HEK293T (cell line): Measurements from ENCODE around the gene TCERG1L.

Experiments used
- ARNT ChIP-seq: fragments of 450-650 bp; IDR thresholded peaks from 2 replicates; pipeline ENCODE4 v1.6.1; 2017; ENCODE audit warnings: mild to moderate bottlenecking
- BHLHE40 ChIP-seq: fragments of 450-650 bp; IDR thresholded peaks from 2 replicates; pipeline ENCODE4 v1.6.1; 2016; ENCODE audit warnings: mild to moderate bottlenecking, moderate library complexity, borderline replicate concordance
- CTBP1 ChIP-seq: fragments of 450-650 bp; IDR thresholded peaks from 2 replicates; pipeline ENCODE4 v1.6.1; 2016; ENCODE audit warnings: borderline replicate concordance
- ELF4 ChIP-seq: fragments of 450-650 bp; IDR thresholded peaks from 2 replicates; pipeline ENCODE4 v1.6.1; 2017; ENCODE audit warnings: antibody characterized with exemption
- FOXA1 ChIP-seq: fragments of 450-650 bp; IDR thresholded peaks from 2 replicates; pipeline ENCODE4 v1.6.1; 2016; ENCODE audit warnings: mild to moderate bottlenecking
- FOXK2 ChIP-seq: fragments of 450-650 bp; IDR thresholded peaks from 2 replicates; pipeline ENCODE4 v1.6.1; 2016; ENCODE audit warnings: mild to moderate bottlenecking
- HDGF ChIP-seq: fragments of 450-650 bp; IDR thresholded peaks from 2 replicates; pipeline ENCODE4 v1.6.1; 2017; ENCODE audit warnings: antibody characterized with exemption, borderline replicate concordance
- L3MBTL2 ChIP-seq: fragments of 450-650 bp; conservative IDR thresholded peaks from 2 replicates; pipeline ENCODE4 v1.6.1; 2016; ENCODE audit warnings: mild to moderate bottlenecking
- SP1 ChIP-seq: fragments of 450-650 bp; IDR thresholded peaks from 2 replicates; pipeline ENCODE4 v1.6.1; 2017
- SUZ12 ChIP-seq: fragments of 450-650 bp; IDR thresholded peaks from 2 replicates; pipeline ENCODE4 v1.6.1; 2016; ENCODE audit warnings: mild to moderate bottlenecking

DNA sequence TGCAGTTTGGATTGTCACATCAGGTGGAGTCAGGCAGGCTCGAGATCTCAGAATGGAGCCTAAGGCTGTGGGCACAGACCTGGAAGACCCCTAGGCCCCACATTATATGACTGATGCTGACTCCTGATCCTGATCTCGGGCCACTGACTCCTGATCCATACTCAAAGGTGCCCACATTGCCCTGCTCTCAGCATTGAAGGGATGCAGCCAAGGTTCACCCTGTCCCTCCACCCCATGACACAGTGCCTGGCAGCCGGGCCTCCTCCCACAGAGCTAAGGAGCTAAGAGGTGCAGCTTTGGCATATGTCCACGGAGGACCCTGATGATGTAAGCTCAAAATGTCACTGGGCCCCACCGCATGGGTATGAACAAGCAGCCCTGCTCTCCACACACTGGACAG is 36.6 kb downstream of the TCERG1L start:
- TF ChIP-seq ARNT (no peak), SUZ12 (no peak), FOXK2 (no peak), BHLHE40 (no peak), ELF4 (no peak), FOXA1 (no peak), HDGF (no peak), L3MBTL2 (no peak), SP1 (no peak), CTBP1 (no peak)
